Measurements from ENCODE around the gene DDRGK1. TPM values are rescaled to one million over a fixed set of nuclear protein-coding genes. Genes with fewer than 3 reads are reported as not detected.

The DDRGK1 gene
- polyA plus RNA-seq, 2 of the 4 experiments (the other 2 are of a cell fraction) = 87.4 to 120 TPM

DNA sequence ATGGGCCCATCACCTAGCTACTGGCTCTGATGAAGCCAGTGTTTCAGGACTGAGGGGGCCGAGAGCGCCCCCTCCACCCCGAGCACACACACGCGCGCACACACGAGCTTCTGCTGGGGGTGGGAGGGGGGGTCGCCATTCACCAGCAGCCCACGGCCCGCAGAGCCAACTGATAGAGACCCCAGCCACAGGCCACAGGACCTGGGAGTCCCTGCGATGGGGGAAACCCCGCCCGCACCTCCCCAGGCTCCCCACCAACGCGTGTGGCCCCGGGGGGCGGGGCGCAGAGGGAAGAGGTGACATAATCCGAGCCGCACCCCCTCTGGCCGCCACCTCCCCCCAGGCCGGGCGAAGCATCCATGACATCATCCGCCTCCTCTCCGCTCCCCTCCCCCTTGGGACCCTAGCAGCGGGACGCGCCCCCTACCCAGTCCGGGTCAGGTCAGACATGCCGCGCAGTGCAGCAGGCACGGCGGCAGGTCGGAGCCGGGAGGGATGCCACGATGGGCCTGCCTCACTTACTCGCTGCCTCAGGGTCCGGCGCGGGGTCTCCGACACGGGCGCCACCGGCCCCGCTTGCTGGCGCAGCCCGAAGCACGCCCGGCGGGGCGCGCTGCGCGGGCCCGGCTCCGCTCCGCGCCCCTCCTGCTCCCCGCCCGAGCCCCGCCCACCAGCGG is 31.4 kb downstream of the DDRGK1 start, which contains the start of gene LZTS3:
LZTS3 (minus strand) TSS at position 617 of the 677 bp plus-strand sequence. CDS start 6,386 bp downstream, outside the sequence.
- no peak for FAIRE-seq
- peak within 1 kb of the TSS; percentile 86 to 91 for H3K27ac ChIP-seq
- H3K4me1 ChIP-seq = peaks cover 15% of the 10 kb centered on the region
- ATAC-seq = peak; percentile 51 to 58
- TF ChIP-seq NR3C1 (IDR thresholded peaks at IDR 0.05) (no peak), RAD21 (conservative IDR thresholded peaks at IDR 0.05 in 1 of 2, IDR thresholded peaks at IDR 0.05 in 1 of 2) (no peak), KDM5A (IDR thresholded peaks at IDR 0.05) (no peak), PHF8 (IDR thresholded peaks at IDR 0.05; ENCODE audit: borderline replicate concordance, low read depth) (peak; percentile 27; the same call in 1 of the 2 replicates), JUN (IDR thresholded peaks at IDR 0.05) (peak in 1 of 2 experiments; percentile 49; a peak in 1 of 5 replicates), ESRRA (IDR thresholded peaks at IDR 0.05; ENCODE audit: borderline replicate concordance, low read length) (0 out of 2 replicates have a peak, but pooled peaks have one; percentile 29), FOXS1 (CRISPR knock-in tag; IDR thresholded peaks at IDR 0.05) (no peak), FOSL2 (IDR thresholded peaks at IDR 0.05) (no peak), FOSL2 (CRISPR knock-in tag; IDR thresholded peaks at IDR 0.05) (peak; percentile 48; the same call in 1 of the 2 replicates)
- TF ChIP-seq, protein P1, sequence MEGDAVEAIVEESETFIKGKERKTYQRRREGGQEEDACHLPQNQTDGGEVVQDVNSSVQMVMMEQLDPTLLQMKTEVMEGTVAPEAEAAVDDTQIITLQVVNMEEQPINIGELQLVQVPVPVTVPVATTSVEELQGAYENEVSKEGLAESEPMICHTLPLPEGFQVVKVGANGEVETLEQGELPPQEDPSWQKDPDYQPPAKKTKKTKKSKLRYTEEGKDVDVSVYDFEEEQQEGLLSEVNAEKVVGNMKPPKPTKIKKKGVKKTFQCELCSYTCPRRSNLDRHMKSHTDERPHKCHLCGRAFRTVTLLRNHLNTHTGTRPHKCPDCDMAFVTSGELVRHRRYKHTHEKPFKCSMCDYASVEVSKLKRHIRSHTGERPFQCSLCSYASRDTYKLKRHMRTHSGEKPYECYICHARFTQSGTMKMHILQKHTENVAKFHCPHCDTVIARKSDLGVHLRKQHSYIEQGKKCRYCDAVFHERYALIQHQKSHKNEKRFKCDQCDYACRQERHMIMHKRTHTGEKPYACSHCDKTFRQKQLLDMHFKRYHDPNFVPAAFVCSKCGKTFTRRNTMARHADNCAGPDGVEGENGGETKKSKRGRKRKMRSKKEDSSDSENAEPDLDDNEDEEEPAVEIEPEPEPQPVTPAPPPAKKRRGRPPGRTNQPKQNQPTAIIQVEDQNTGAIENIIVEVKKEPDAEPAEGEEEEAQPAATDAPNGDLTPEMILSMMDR (IDR thresholded peaks at IDR 0.05) = peak; percentile 33; the same call in 2 of the 3 replicates
- no peaks in the 10 kb centered on the region for H3K9me3 ChIP-seq
- peak within 1 kb of the TSS; percentile 91 for H3K4me3 ChIP-seq
- peak; percentile 62 to 84 for DNase-seq (ENCODE audit: low read depth in 1 of 2, low spot score in 1 of 2)
- CTCF ChIA-PET = interaction anchor here (0.5 to 2.9 kb wide), 2 partner anchors 11 to 474 kb away, joined by 3 to 17 read pairs; no protein-coding TSS in a partner anchor
- H3K4me2 ChIP-seq = peak within 1 kb of the TSS; percentile 85
- WGBS (ENCODE audit: missing lambda C conversion rate) = 2% methylated on average over 21 of the region's 62 CpGs
- POLR2A ChIA-PET = interaction anchor here (0.7 to 1.0 kb wide), 2 partner anchors 14 to 54 kb away, joined by 3 to 4 read pairs; partner anchors contain the start of genes FASTKD5 and UBOX5

DNA sequence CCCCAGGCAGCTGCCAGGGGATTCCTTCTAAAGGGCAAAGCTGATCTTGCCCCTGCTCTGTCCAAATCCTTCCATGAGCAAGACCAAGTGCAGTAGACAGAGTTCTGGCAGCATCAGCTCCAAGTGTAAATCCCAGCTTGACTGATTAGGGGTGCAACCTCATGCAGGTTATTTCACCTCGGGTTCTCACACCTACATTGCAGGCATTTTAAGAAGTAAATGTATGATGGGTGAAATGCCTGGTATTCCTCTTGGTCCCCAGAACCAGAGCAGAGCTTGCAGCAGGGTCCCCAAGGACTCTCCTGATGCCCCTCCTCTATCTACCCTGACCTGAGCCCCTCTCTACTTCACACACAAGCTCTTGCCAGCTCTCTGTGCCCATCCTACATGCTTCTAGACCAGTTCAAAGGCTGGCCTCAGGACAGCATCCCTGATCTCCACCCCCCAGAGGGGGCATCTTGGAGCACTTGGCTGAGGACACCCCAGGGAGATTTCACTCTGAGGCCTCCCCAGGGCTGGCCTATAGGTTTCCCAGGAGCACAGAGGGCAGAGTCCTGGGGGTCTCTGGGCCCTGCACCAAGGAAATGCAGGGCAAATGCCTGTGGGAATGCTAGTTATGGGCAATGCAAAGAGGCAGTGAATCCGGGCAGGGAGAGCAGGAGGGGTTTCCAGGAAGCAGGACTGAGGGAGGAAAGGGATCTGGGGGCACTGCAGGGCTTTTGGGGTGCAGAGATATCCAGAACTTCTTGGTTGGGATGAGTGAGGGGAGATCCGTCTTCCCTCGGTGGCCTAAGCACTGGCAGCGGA is 32.2 kb downstream of the DDRGK1 start:
- WGBS (ENCODE audit: missing lambda C conversion rate) = 63% methylated on average over 5 of the region's 5 CpGs
- CTCF ChIA-PET = interaction anchor here (0.5 to 2.9 kb wide), 2 partner anchors 10 to 473 kb away, joined by 3 to 17 read pairs; no protein-coding TSS in a partner anchor

More for the DNA sequence above, 32.2 kb downstream of the DDRGK1 start:
- DNase-seq (ENCODE audit: low read depth in 1 of 2, low spot score in 1 of 2) = no peak
- POLR2A ChIA-PET = interaction anchor here (0.7 to 0.9 kb wide), 2 partner anchors 12 to 53 kb away, joined by 4 to 6 read pairs; partner anchors contain the start of genes FASTKD5 and UBOX5
- Histone ChIP-seq H3K4me1 (peaks cover 15% of the 10 kb centered on the region), H3K27ac (peak overlapping the region; percentile 86 to 91; a peak in 5 of 6 replicates), H3K4me3 (peak overlapping the region; percentile 91), H3K4me2 (peak overlapping the region; percentile 85), H3K9me3 (no peaks in the 10 kb centered on the region)
- no peak for FAIRE-seq
- no peak for TF ChIP-seq ATOH8 (CRISPR knock-in tag; IDR thresholded peaks at IDR 0.05; ENCODE audit: low read depth)
- TF ChIP-seq TP53 (CRISPR knock-in tag; IDR thresholded peaks at IDR 0.05) = no peak
- no peak for TF ChIP-seq CHD4 (IDR thresholded peaks at IDR 0.05; ENCODE audit: borderline replicate concordance)
- TF ChIP-seq, protein P2, sequence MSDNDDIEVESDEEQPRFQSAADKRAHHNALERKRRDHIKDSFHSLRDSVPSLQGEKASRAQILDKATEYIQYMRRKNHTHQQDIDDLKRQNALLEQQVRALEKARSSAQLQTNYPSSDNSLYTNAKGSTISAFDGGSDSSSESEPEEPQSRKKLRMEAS (IDR thresholded peaks at IDR 0.05) = no peak
- TF ChIP-seq RCOR1 (IDR thresholded peaks at IDR 0.05; ENCODE audit: low read depth, low read length) = no peak
- no peak for TF ChIP-seq NPAS2 (CRISPR knock-in tag; IDR thresholded peaks at IDR 0.05; ENCODE audit: borderline replicate concordance)
- TF ChIP-seq HMGXB4 (CRISPR knock-in tag; IDR thresholded peaks at IDR 0.05; ENCODE audit: borderline replicate concordance) = no peak
- TF ChIP-seq, protein P1 (IDR thresholded peaks at IDR 0.05) = no peak
- no peak for TF ChIP-seq RAD21 (conservative IDR thresholded peaks at IDR 0.05 in 1 of 2, IDR thresholded peaks at IDR 0.05 in 1 of 2)
- no peak for TF ChIP-seq POLR2AphosphoS2 (conservative IDR thresholded peaks at IDR 0.05; ENCODE audit: low read length)
- no peak for TF ChIP-seq RNF2 (IDR thresholded peaks at IDR 0.05; ENCODE audit: borderline replicate concordance, low read depth)
- no peak for ATAC-seq
